ENCODE measurements around the gene PXK. TPM values are rescaled to one million over a fixed set of nuclear protein-coding genes. Genes with fewer than 3 reads are reported as not detected.

PXK gene
- total RNA-seq, 2 experiments from 2014 or later = 22.2 to 23.6 TPM

DNA sequence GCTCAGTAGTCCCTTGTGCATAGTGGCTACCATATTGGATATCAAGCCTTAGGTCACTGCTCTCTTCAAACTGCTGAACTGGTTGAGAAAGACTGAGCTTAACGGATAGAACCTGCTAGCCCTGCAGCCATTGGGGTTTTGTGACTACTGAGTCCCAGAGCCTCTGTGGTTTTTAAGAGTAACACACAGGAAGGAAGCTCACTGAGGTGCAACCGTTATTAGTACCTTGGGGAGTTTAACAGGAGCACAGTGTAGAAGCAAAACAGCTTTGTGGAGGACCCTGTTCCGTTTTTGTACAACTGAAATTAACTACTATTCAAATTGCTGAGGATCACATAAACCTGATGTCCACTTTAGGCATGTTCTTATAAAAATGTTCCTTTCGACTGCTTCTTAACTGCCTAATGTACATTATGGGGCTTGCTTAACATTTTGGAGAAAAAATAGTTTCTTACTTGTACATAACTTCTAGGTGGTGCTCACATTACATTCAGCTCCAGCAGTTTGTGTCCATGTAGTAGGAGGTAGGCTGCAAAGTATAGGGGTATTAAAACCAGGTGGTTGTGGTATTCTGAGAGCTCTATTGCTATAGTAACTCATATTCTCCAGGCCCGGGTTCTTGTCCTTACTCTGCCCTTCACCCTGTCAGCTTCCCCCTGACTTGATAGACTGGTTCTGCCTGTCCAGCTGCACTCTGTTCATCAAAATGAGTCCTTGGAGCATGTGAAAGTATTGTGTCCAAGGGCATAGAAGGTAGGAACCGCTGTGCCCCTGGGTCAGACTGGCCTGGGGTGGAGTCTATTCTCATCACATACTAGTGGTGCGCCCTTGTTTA lies 17.3 kb downstream of the PXK start:
- H3K4me1 Mint-ChIP-seq (ENCODE audit: low read depth) = peaks cover 50% of the 10 kb centered on the region
- no peak overlapping the region for H3K4me3 Mint-ChIP-seq
- peaks cover 13% of the 10 kb centered on the region for H3K36me3 Mint-ChIP-seq (ENCODE audit: low read depth)
- TF ChIP-seq, protein P1, sequence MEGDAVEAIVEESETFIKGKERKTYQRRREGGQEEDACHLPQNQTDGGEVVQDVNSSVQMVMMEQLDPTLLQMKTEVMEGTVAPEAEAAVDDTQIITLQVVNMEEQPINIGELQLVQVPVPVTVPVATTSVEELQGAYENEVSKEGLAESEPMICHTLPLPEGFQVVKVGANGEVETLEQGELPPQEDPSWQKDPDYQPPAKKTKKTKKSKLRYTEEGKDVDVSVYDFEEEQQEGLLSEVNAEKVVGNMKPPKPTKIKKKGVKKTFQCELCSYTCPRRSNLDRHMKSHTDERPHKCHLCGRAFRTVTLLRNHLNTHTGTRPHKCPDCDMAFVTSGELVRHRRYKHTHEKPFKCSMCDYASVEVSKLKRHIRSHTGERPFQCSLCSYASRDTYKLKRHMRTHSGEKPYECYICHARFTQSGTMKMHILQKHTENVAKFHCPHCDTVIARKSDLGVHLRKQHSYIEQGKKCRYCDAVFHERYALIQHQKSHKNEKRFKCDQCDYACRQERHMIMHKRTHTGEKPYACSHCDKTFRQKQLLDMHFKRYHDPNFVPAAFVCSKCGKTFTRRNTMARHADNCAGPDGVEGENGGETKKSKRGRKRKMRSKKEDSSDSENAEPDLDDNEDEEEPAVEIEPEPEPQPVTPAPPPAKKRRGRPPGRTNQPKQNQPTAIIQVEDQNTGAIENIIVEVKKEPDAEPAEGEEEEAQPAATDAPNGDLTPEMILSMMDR (IDR thresholded peaks at IDR 0.05) = no peak
- ATAC-seq (peak; percentile 62), DNase-seq (peak; percentile 18)
- intact Hi-C loops (cut with micrococcal nuclease) = no loop called here
- no peaks in the 10 kb centered on the region for H3K9me3 Mint-ChIP-seq
- H3K27ac Mint-ChIP-seq = peak overlapping the region; percentile 25
- CTCF ChIA-PET = interaction anchor here (0.7 to 2.0 kb wide), 11 partner anchors 8 to 218 kb away, joined by 3 to 9 read pairs (median 3); partner anchors contain the start of genes HTD2 and RPP14
- POLR2A ChIA-PET = interaction anchor here (0.8 to 1.5 kb wide), 5 partner anchors 13 to 24 kb away, joined by 3 to 4 read pairs (median 3); partner anchors contain the start of gene PXK
- H3K27me3 Mint-ChIP-seq = no peaks in the 10 kb centered on the region

DNA sequence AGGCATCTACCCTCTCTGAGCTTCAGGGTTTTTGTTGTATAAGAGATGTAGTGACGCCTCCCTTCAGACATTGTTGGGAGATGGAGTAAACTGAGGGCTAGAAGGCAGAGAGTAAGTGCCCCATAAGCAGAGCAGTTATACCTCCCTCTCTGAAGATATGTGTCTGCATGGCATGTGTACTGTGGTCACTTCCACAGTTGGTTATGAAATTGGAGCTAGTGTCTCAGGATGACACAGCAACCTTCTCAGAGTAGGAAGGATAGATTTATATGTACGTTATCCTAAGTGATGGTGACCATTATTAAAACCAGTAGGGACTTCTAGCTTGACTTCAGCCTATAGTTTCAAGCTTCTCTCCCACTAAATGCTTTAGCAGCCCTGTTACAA lies 17.9 kb downstream of the PXK start:
- ChIA-PET POLR2A (interaction anchor here (1.1 to 1.5 kb wide), 3 partner anchors 13 to 25 kb away, joined by 3 read pairs; no protein-coding TSS in a partner anchor), CTCF (interaction anchor here (0.9 to 2.2 kb wide), 9 partner anchors 9 to 172 kb away, joined by 3 to 9 read pairs (median 4); partner anchors contain the start of genes HTD2 and RPP14)
- Mint-ChIP-seq H3K36me3 (ENCODE audit: low read depth) (peaks cover 14% of the 10 kb centered on the region), H3K27ac (peak overlapping the region; percentile 1), H3K9me3 (no peaks in the 10 kb centered on the region), H3K4me1 (ENCODE audit: low read depth) (peaks cover 53% of the 10 kb centered on the region), H3K27me3 (no peaks in the 10 kb centered on the region), H3K4me3 (no peak overlapping the region)
- TF ChIP-seq, protein P1 (IDR thresholded peaks at IDR 0.05) = no peak
- intact Hi-C loops (cut with micrococcal nuclease) = no loop called here
- no peak for DNase-seq
- ATAC-seq = no peak

- Mint-ChIP-seq H3K4me1 (ENCODE audit: low read depth) (peaks cover 45% of the 10 kb centered on the region), H3K4me3 (no peak overlapping the region), H3K36me3 (ENCODE audit: low read depth) (peaks cover 14% of the 10 kb centered on the region), H3K9me3 (no peaks in the 10 kb centered on the region), H3K27me3 (no peaks in the 10 kb centered on the region), H3K27ac (no peak overlapping the region)
- POLR2A ChIA-PET = interaction anchor here (0.8 to 1.5 kb wide), 3 partner anchors 15 to 26 kb away, joined by 3 to 4 read pairs (median 3); no protein-coding TSS in a partner anchor
- TF ChIP-seq, protein P1 (IDR thresholded peaks at IDR 0.05) = no peak
- no peak for ATAC-seq
- intact Hi-C loops (cut with micrococcal nuclease) = no loop called here
- no peak for DNase-seq
- CTCF ChIA-PET = interaction anchor here (0.8 to 2.2 kb wide), 6 partner anchors 11 to 174 kb away, joined by 3 to 7 read pairs (median 4); no protein-coding TSS in a partner anchor
These were observed 19.2 kb downstream of the PXK start for GRCh38 chr3:58351920-58352319.

DNA sequence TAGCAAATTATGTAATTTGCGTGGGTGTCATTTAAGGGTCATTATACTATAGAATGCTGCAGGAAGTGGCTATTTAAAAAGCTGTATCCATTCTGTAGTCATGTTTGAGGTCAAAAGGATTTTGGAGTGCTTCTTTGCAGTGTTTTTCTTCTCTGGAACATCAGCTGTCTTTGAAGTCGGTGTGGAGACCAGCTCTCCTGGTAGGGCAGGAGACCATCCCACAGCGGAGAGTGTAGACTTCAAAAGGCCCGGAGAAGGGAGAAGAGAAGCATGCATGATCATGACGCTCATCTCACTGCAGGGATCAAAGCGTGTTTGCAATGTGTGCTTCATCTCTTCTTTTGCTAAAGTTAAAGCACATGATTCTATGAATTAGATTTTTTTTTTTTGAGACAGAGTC lies 19.9 kb downstream of the PXK start:
- DNase-seq (no peak), ATAC-seq (no peak)
- H3K4me3 Mint-ChIP-seq = peak overlapping the region; percentile 20
- ChIA-PET CTCF (interaction anchor here (0.8 to 2.2 kb wide), 5 partner anchors 12 to 175 kb away, joined by 3 to 7 read pairs (median 4); no protein-coding TSS in a partner anchor), POLR2A (interaction anchor here (0.8 to 1.5 kb wide), 2 partner anchors 16 to 18 kb away, joined by 3 to 4 read pairs; no protein-coding TSS in a partner anchor)
- peak overlapping the region; percentile 61 for H3K27ac Mint-ChIP-seq
- no peaks in the 10 kb centered on the region for H3K27me3 Mint-ChIP-seq
- intact Hi-C loops (cut with micrococcal nuclease) = no loop called here
- H3K9me3 Mint-ChIP-seq = no peaks in the 10 kb centered on the region
- H3K36me3 Mint-ChIP-seq (ENCODE audit: low read depth) = peaks cover 14% of the 10 kb centered on the region
- TF ChIP-seq, protein P1 (IDR thresholded peaks at IDR 0.05) = no peak
- H3K4me1 Mint-ChIP-seq (ENCODE audit: low read depth) = peaks cover 50% of the 10 kb centered on the region

All from activated CD8-positive, alpha-beta T cell treated with anti-CD3 and anti-CD28 coated beads for 36 hours (primary cell).